ENCODE results near the gene OR10A2.
"Not testable (repeated sequence)": the region's sequence is repeated elsewhere in the genome, so short reads cannot be mapped to it uniquely, and the experiment has no call there.

The OR10A2 gene

GRCh38 chr11:6855971-6856541 is 6.8 kb upstream of the OR10A2 start:
- no peak for DNase-seq
- no peak for TF ChIP-seq GATA1 (IDR thresholded peaks at IDR 0.05; ENCODE audit: low read depth, low read length)
- TF ChIP-seq POLR2A (IDR thresholded peaks at IDR 0.05; ENCODE audit: low read length): no peak

DNA sequence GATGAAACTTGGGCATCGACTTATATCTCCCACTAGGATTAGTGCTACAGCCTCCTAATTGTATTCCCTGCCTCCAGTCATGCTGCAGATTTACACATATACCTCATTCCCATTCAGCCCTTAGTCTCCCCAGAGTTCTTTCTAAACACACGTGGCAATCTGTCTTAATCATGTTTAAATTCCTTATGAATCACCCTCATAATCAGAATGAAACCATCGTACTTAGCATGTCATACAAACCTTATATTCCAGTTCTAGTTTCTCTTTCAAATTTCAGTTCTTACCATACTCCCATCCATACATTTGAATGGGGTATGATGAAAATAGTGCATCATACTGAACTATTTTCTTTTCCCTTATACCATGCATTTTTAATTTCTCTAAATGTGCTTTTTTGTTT is 6.0 kb upstream of the OR10A2 start:
- no peak for DNase-seq
- no peak for TF ChIP-seq POLR2A (IDR thresholded peaks at IDR 0.05; ENCODE audit: low read length)
- no peak for TF ChIP-seq GATA1 (IDR thresholded peaks at IDR 0.05; ENCODE audit: low read depth, low read length)

- DNase-seq: no peak
- TF ChIP-seq GATA1 (IDR thresholded peaks at IDR 0.05; ENCODE audit: low read depth, low read length): no peak
- no peak for TF ChIP-seq POLR2A (IDR thresholded peaks at IDR 0.05; ENCODE audit: low read length)
Observed at GRCh38 chr11:6864438-6864837, 1.6 kb downstream of the OR10A2 start.

GRCh38 chr11:6871278-6871677 is 8.4 kb downstream of the OR10A2 start:
- TF ChIP-seq POLR2A (IDR thresholded peaks at IDR 0.05; ENCODE audit: low read length): no peak
- no peak for TF ChIP-seq GATA1 (IDR thresholded peaks at IDR 0.05; ENCODE audit: low read depth, low read length)
- no peak for DNase-seq

GRCh38 chr11:6875761-6876160 is 12.9 kb downstream of the OR10A2 start:
- DNase-seq: no peak
- TF ChIP-seq POLR2A (IDR thresholded peaks at IDR 0.05; ENCODE audit: low read length) (no peak), GATA1 (IDR thresholded peaks at IDR 0.05; ENCODE audit: low read depth, low read length) (no peak)

GRCh38 chr11:6876325-6876724 is 13.5 kb downstream of the OR10A2 start, which contains the start of gene OR10A4:
Gene OR10A4, plus strand, starts transcription at chr11:6876625. Its CDS starts 23 bp downstream, at chr11:6876648.
- DNase-seq: no peak
- TF ChIP-seq GATA1 (IDR thresholded peaks at IDR 0.05; ENCODE audit: low read depth, low read length): no peak
- no peak for TF ChIP-seq POLR2A (IDR thresholded peaks at IDR 0.05; ENCODE audit: low read length)

DNA sequence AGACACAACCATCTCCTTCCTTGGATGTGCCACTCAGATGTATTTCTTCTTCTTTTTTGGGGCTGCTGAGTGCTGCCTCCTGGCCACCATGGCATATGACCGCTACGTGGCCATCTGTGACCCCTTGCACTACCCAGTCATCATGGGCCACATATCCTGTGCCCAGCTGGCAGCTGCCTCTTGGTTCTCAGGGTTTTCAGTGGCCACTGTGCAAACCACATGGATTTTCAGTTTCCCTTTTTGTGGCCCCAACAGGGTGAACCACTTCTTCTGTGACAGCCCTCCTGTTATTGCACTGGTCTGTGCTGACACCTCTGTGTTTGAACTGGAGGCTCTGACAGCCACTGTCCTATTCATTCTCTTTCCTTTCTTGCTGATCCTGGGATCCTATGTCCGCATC is 14.1 kb downstream of the OR10A2 start:
- DNase-seq: no peak
- TF ChIP-seq GATA1 (IDR thresholded peaks at IDR 0.05; ENCODE audit: low read depth, low read length) (no peak), POLR2A (IDR thresholded peaks at IDR 0.05; ENCODE audit: low read length) (no peak)

DNA sequence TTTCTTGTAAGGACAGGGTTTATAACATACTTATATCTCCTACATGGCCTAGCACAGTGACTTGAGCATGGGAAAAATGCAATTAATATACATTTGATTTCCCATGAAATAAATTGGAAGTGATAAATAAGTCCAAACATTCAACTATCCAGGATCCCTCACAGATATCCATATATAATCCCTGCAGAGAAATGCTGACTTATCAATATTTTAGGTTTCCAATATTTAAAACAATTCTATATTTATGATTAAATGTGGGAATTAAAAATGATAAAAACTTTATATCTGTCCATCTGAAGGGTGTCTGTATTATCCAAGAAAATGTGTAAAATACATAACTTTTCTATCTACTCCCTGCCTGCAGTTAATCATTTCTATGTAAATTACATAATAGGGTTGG is 19.9 kb downstream of the OR10A2 start:
- TF ChIP-seq GATA1 (IDR thresholded peaks at IDR 0.05; ENCODE audit: low read depth, low read length) (no peak), POLR2A (IDR thresholded peaks at IDR 0.05; ENCODE audit: low read length) (no peak)
- DNase-seq: no peak

GRCh38 chr11:6887711-6888110 is 24.9 kb downstream of the OR10A2 start:
- not testable (repeated sequence) for DNase-seq

DNA sequence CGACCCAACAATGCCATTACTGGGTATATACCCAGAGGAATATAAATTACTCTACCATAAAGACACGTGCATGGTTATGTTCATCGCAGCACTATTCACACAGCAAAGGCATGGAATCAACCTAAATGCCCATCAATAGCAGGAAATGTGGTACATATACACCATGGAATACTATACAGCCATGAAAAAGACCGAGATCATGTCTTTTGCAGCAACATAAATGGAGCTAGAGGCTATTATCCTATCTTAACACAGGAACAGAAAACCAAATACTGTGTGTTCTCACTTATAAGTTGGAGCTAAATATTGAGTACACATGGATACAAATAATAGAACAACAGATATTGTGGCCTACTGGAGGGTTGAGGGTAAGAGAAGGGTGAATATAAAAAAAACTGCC is 26.0 kb downstream of the OR10A2 start:
- no peak for DNase-seq
- TF ChIP-seq GATA1 (IDR thresholded peaks at IDR 0.05; ENCODE audit: low read depth, low read length): no peak

DNA sequence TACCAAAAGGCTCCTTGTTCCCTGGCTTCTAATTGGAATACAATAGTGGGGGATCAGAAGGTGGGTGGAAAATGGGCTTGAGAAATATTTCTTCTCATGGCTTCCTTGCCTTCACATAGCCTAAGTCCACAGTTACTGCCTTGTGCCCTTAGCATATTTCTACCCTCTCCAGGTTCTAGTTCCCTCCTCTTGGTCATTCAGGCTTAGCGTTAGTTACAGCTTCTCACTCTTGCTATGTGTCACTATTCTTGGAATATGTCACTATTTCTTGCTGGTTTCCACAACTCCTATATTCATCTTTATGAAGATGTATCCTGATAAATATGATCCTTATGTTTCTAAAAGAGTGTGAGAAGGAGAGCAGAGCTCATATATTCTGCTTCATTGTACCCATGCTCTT is 27.0 kb downstream of the OR10A2 start:
- TF ChIP-seq POLR2A (IDR thresholded peaks at IDR 0.05; ENCODE audit: low read length) (no peak), GATA1 (IDR thresholded peaks at IDR 0.05; ENCODE audit: low read depth, low read length) (no peak)
- DNase-seq: no peak

DNA sequence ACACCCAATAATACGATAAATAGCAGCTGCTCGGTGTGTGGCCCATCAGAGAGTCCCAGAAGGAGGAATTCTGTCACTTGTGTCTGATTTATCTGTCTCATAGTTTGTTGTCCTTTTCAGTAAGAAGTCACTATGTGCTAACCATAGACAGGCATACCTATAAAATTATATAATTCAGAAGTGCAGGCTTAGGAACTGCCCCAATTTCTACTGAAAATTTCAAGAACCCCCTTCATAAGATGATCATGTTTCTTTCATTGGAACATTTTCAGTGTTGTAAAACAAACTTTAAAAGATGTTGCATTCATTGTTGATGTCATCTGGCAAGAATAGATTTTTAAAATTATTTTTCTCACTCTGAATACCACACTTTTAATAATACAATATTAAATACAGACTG is 29.5 kb downstream of the OR10A2 start, which contains the start of gene OR2D2:
Gene OR2D2 (minus strand): TSS at position 101 of the 400 bp plus-strand sequence. CDS start 0 bp downstream, at position 101.
- TF ChIP-seq GATA1 (IDR thresholded peaks at IDR 0.05; ENCODE audit: low read depth, low read length) (no peak), POLR2A (IDR thresholded peaks at IDR 0.05; ENCODE audit: low read length) (no peak)
- no peak for DNase-seq

GRCh38 chr11:6894097-6894496 is 31.2 kb downstream of the OR10A2 start:
- TF ChIP-seq POLR2A (IDR thresholded peaks at IDR 0.05; ENCODE audit: low read length) (no peak), GATA1 (IDR thresholded peaks at IDR 0.05; ENCODE audit: low read depth, low read length) (no peak)
- no peak for DNase-seq

DNA sequence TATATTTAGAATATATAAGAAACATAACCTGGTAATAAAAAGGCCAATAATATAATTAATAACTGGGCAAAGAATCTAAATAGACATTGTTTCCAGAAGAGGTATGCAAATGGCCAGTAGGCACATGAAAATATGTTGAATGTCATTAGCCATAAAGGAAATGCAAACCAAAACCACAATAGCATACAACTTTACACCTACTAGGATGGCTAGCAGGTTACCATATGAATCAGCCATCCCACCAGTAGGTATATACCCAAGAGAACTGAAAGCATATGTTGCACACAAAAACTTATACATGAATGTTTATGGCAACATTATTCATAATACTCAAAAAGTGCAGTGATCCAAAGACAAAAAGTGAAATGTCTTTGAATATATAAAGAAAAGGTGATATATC is 32.2 kb downstream of the OR10A2 start:
- TF ChIP-seq GATA1 (IDR thresholded peaks at IDR 0.05; ENCODE audit: low read depth, low read length) (no peak), POLR2A (IDR thresholded peaks at IDR 0.05; ENCODE audit: low read length) (no peak)

GRCh38 chr11:6898911-6899310 is 36.1 kb downstream of the OR10A2 start:
- DNase-seq: no peak
- TF ChIP-seq POLR2A (IDR thresholded peaks at IDR 0.05; ENCODE audit: low read length): no peak
- TF ChIP-seq GATA1 (IDR thresholded peaks at IDR 0.05; ENCODE audit: low read depth, low read length): no peak

More for the DNA sequence above, 32.2 kb downstream of the OR10A2 start:
- no peak for DNase-seq
